Vagina (tissue), 2 donors: ENCODE measurements around the gene CD300LB. TPM values are rescaled to one million over a fixed set of nuclear protein-coding genes. Genes with fewer than 3 reads are reported as not detected.
"Not testable (repeated sequence)": the region's sequence is repeated elsewhere in the genome, so short reads cannot be mapped to it uniquely, and the experiment has no call there.

Experiments used
- DNase-seq, 2 donors: peaks; one replicate each; pipeline ENCODE4 v3.0.0-alpha.2; 2017; ENCODE audit errors: extremely low spot score in 2 of 2
- H3K27ac ChIP-seq: fragments of 200-600 bp; sonication (generic); one replicate; pipeline ENCODE4 v1.5.1; 2019
- H3K27me3 ChIP-seq: fragments of 200-600 bp; sonication (generic); one replicate; pipeline ENCODE4 v1.5.1; 2019
- H3K36me3 ChIP-seq, 2 donors: fragments of 200-600 bp; sonication (generic); one replicate each; pipeline ENCODE4 v1.5.1; 2017 to 2019
- H3K4me1 ChIP-seq: fragments of 200-600 bp; sonication (generic); one replicate; pipeline ENCODE4 v1.5.1; 2019
- H3K4me3 ChIP-seq, 2 donors: fragments of 200-600 bp; sonication (generic); 1 replicate in 1 of 2; 2 replicates in 1 of 2; pipeline ENCODE4 v1.5.1; 2016 to 2019
- H3K9me3 ChIP-seq: fragments of 200-600 bp; sonication (generic); one replicate; pipeline ENCODE4 v1.5.1; 2019
- POLR2A ChIP-seq, 2 donors: fragments of 450-650 bp; IDR thresholded peaks; one replicate each; pipeline ENCODE4 v1.6.1; 2017; ENCODE audit warnings: antibody characterized with exemption in 2 of 2, mild to moderate bottlenecking in 2 of 2, moderate library complexity in 2 of 2
- POLR2AphosphoS5 ChIP-seq, 2 donors: sonication (generic); formaldehyde crosslinking; IDR thresholded peaks; one replicate each; pipeline ENCODE4 v1.9.0; 2017; ENCODE audit warnings: antibody characterized with exemption in 2 of 2, mild to moderate bottlenecking in 2 of 2, low read depth in 1 of 2; ENCODE audit not compliant: insufficient read depth in 1 of 2
- intact Hi-C: fragments of 100-400 bp; cut with DNase I; formaldehyde crosslinking; loops from one replicate; pipeline ENCODE4 v1.15.1; 2023
- total RNA-seq: library from RNA; depleted of rRNA; stranded (reverse); fragments of >200 nt; gene quantifications from one replicate; pipeline ENCODE4 v1.2.3, GENCODE V29; 2016
- TF ChIP-seq, protein P1 (sequence below), 3 experiments: fragments of 450-650 bp in 2 of 3; fragments of 200-600 bp in 1 of 3; sonication (generic) in 1 of 3; IDR thresholded peaks; one replicate each; pipeline ENCODE4 v1.5.1; 2017 to 2019; ENCODE audit warnings: antibody characterized with exemption in 3 of 3, mild to moderate bottlenecking in 2 of 3, moderate library complexity in 2 of 3

The CD300LB gene
- total RNA-seq = 0.25 TPM

DNA sequence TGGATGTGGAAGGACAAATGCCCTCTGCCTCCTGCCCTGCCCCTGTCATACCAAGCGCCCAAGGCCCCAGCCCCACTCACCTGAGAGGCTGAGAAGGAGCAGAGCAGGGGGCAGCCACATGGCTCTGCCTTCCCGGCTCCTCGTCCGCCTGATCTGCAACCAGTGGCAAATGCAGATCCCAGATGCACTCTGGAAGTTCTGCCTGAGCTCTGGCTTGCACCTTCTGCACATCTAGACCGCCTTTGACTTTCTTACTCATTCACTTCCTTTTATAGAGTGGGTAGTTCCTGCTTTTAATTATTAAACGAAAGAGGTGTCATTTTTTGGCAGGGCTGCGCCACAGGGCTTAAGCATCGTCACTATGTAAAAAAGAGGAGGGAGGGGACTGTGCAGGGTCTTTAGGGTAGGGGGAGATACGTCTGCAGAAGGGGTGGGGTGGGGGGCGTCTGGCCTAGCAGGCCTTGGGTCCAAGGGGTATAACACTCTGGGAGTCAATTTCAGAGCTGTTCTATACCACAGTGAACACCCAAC lies at the start of gene CD300LB:
TSS of gene CD300LB (minus strand) at position 245 of the 531 bp plus-strand sequence. CDS start at position 120, 125 bp downstream.
- H3K27me3 ChIP-seq = no peaks in the 10 kb centered on the region
- H3K9me3 ChIP-seq = no peaks in the 10 kb centered on the region
- TF ChIP-seq, protein P1, sequence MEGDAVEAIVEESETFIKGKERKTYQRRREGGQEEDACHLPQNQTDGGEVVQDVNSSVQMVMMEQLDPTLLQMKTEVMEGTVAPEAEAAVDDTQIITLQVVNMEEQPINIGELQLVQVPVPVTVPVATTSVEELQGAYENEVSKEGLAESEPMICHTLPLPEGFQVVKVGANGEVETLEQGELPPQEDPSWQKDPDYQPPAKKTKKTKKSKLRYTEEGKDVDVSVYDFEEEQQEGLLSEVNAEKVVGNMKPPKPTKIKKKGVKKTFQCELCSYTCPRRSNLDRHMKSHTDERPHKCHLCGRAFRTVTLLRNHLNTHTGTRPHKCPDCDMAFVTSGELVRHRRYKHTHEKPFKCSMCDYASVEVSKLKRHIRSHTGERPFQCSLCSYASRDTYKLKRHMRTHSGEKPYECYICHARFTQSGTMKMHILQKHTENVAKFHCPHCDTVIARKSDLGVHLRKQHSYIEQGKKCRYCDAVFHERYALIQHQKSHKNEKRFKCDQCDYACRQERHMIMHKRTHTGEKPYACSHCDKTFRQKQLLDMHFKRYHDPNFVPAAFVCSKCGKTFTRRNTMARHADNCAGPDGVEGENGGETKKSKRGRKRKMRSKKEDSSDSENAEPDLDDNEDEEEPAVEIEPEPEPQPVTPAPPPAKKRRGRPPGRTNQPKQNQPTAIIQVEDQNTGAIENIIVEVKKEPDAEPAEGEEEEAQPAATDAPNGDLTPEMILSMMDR (IDR thresholded peaks at IDR 0.05) = no peak
- TF ChIP-seq POLR2A (IDR thresholded peaks at IDR 0.05) (no peak), POLR2AphosphoS5 (IDR thresholded peaks at IDR 0.05; ENCODE audit: insufficient read depth in 1 of 2, low read depth in 1 of 2) (no peak)
- intact Hi-C loops = no loop called here
- H3K36me3 ChIP-seq = no peaks in the 10 kb centered on the region
- no peaks in the 10 kb centered on the region for H3K4me1 ChIP-seq
- no peak within 1 kb of the TSS for H3K4me3 ChIP-seq
- peak in 1 of 2 donors; percentile 67 for DNase-seq
- no peak within 1 kb of the TSS for H3K27ac ChIP-seq

GRCh38 chr17:74579900-74580299 lies 48.6 kb upstream of the CD300LB start:
- TF ChIP-seq, protein P1 (IDR thresholded peaks at IDR 0.05) = no peak
- TF ChIP-seq POLR2A (IDR thresholded peaks at IDR 0.05) (no peak), POLR2AphosphoS5 (IDR thresholded peaks at IDR 0.05; ENCODE audit: insufficient read depth in 1 of 2, low read depth in 1 of 2) (no peak)
- intact Hi-C loops = no loop called here
- H3K27me3 ChIP-seq = no peaks in the 10 kb centered on the region

DNA sequence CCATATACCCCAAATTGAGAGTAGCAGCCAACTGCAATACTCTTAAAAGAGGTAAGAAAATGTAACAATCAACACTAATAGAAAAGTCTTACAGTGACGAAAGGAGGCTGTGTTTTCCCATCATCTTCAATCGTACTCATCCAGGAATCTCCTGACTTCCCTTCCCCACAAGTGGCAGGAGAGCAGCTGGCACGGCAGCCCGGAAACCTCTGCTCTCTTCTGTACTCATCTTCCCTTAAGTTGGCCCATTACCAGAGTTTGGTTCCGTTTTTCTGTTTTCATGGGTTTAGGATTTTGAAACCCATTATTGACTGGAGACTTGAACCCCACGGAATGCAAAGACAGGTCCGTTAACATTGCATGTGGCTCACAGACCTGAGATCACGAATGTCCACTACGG lies 47.7 kb upstream of the CD300LB start:
- intact Hi-C loops = no loop called here
- H3K4me1 ChIP-seq = no peaks in the 10 kb centered on the region
- TF ChIP-seq POLR2A (IDR thresholded peaks at IDR 0.05) (no peak), POLR2AphosphoS5 (IDR thresholded peaks at IDR 0.05; ENCODE audit: insufficient read depth in 1 of 2, low read depth in 1 of 2) (no peak)
- TF ChIP-seq, protein P1 (IDR thresholded peaks at IDR 0.05) = no peak
- H3K27ac ChIP-seq = no peak overlapping the region
- no peaks in the 10 kb centered on the region for H3K27me3 ChIP-seq
- no peaks in the 10 kb centered on the region for H3K36me3 ChIP-seq
- H3K4me3 ChIP-seq = no peak overlapping the region
- no peak for DNase-seq
- no peaks in the 10 kb centered on the region for H3K9me3 ChIP-seq

More at GRCh38 chr17:74579900-74580299, 48.6 kb upstream of the CD300LB start:
- no peak overlapping the region for H3K27ac ChIP-seq
- H3K4me3 ChIP-seq = no peak overlapping the region
- DNase-seq = no peak
- no peaks in the 10 kb centered on the region for H3K9me3 ChIP-seq
- no peaks in the 10 kb centered on the region for H3K36me3 ChIP-seq
- H3K4me1 ChIP-seq = no peaks in the 10 kb centered on the region

- H3K27ac ChIP-seq = no peak overlapping the region
- intact Hi-C loops = no loop called here
- H3K4me1 ChIP-seq = peaks cover 9% of the 10 kb centered on the region
- H3K36me3 ChIP-seq = no peaks in the 10 kb centered on the region
- no peak for DNase-seq
- H3K4me3 ChIP-seq = no peak overlapping the region
- H3K27me3 ChIP-seq = no peaks in the 10 kb centered on the region
- TF ChIP-seq, protein P1 (IDR thresholded peaks at IDR 0.05) = no peak
- TF ChIP-seq POLR2A (IDR thresholded peaks at IDR 0.05) = no peak
- no peak for TF ChIP-seq POLR2AphosphoS5 (IDR thresholded peaks at IDR 0.05; ENCODE audit: insufficient read depth in 1 of 2, low read depth in 1 of 2)
- H3K9me3 ChIP-seq = no peaks in the 10 kb centered on the region
These were observed 43.3 kb upstream of the CD300LB start for GRCh38 chr17:74574489-74575142.

DNA sequence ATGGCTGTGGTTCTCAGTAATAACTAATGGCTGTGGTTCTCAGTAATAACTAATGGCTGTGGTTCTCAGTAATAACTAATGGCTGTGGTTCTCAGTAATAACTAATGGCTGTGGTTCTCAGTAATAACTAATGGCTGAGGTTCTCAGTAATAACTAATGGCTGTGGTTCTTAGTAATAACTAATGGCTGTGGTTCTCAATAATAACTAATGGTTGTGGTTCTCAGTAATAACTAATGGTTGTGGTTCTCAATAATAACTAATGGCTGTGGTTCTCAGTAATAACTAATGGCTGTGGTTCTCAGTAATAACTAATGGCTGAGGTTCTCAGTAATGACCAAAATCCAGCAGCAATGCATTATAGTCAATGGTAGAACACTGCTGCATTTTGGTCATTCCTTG lies 42.4 kb upstream of the CD300LB start:
- not testable (repeated sequence) for H3K36me3 ChIP-seq

More for the DNA sequence above, 42.4 kb upstream of the CD300LB start:
- H3K4me3 ChIP-seq, H3K9me3 ChIP-seq, H3K4me1 ChIP-seq, intact Hi-C loops, H3K27me3 ChIP-seq, H3K27ac ChIP-seq, DNase-seq: not testable (repeated sequence)
